HEK293 (cell line): Measurements from ENCODE around the gene ST6GALNAC1.
A peak's percentile ranks its signal among the peaks of the same experiment; 100 is the strongest.

Experiments used
- CTCF ChIA-PET: fragments of 350-600 bp; formaldehyde crosslinking; extraction: SDS; loops from one replicate; lab custom pipeline; 2021; ENCODE audit warnings: antibody characterized with exemption; lab: Yijun Ruan, JAX
- POLR2A ChIA-PET: fragments of 300-600 bp; formaldehyde crosslinking; extraction: SDS; loops from one replicate; lab custom pipeline; 2020; ENCODE audit warnings: antibody characterized with exemption, inconsistent platforms; lab: Yijun Ruan, JAX
- H3K27ac ChIP-seq: fragments of 200-500 bp; sonication (Bioruptor generic); 2 replicates; pipeline ENCODE4 v1.5.1; 2014; ENCODE audit warnings: low read depth, low read length, control low read depth, inconsistent platforms; ENCODE audit errors: extremely low read depth
- H3K36me3 ChIP-seq, 2 experiments: fragments of 200-500 bp in 1 of 2; sonication (Bioruptor generic) in 1 of 2; 1 replicate in 1 of 2; 2 replicates in 1 of 2; pipeline ENCODE4 v1.5.1; 2014 to 2017; ENCODE audit warnings: inconsistent platforms in 2 of 2, low read length in 2 of 2; ENCODE audit not compliant: control insufficient read depth in 2 of 2, insufficient read depth in 1 of 2
- H3K4me1 ChIP-seq: fragments of 200-500 bp; sonication (Bioruptor generic); 2 replicates; pipeline ENCODE4 v1.5.1; 2014; ENCODE audit warnings: mild to moderate bottlenecking, low read length, inconsistent platforms; ENCODE audit not compliant: control insufficient read depth, insufficient read depth
- H3K4me3 ChIP-seq: 2 replicates; pipeline ENCODE4 v1.5.1; 2011; ENCODE audit warnings: low read depth, mild to moderate bottlenecking, control low read depth, low read length, moderate library complexity
- H3K9me3 ChIP-seq: fragments of 200-500 bp; sonication (Bioruptor generic); 2 replicates; pipeline ENCODE4 v1.5.1; 2014; ENCODE audit warnings: low read depth, low read length, inconsistent platforms; ENCODE audit not compliant: control insufficient read depth, insufficient read depth
- ATF2 ChIP-seq: fragments of 450-650 bp; formaldehyde crosslinking; IDR thresholded peaks from 2 replicates; pipeline ENCODE4 v1.5.1; 2016; ENCODE audit warnings: missing biosample characterization, missing genetic modification characterization, low read depth
- HOXA7 ChIP-seq: sonication (generic); formaldehyde crosslinking; IDR thresholded peaks from 2 replicates; pipeline ENCODE4 v1.8.1; 2022; ENCODE audit warnings: missing genetic modification reagents, borderline replicate concordance
- INSM2 ChIP-seq: fragments of 450-650 bp; formaldehyde crosslinking; IDR thresholded peaks from 2 replicates; pipeline ENCODE4 v1.5.1; 2016; ENCODE audit warnings: missing biosample characterization, missing genetic modification characterization
- PRDM2 ChIP-seq: fragments of 450-650 bp; formaldehyde crosslinking; IDR thresholded peaks from 2 replicates; pipeline ENCODE4 v1.5.1; 2016; ENCODE audit warnings: missing biosample characterization, missing genetic modification characterization, borderline replicate concordance
- TCF7L2 ChIP-seq: IDR thresholded peaks from 2 replicates; pipeline ENCODE4 v1.6.1; 2011; ENCODE audit warnings: low read depth, mild to moderate bottlenecking, inconsistent platforms, low read length, moderate library complexity, borderline replicate concordance
- WT1 ChIP-seq: fragments of 450-650 bp; formaldehyde crosslinking; IDR thresholded peaks from 2 replicates; pipeline ENCODE4 v1.5.1; 2016; ENCODE audit warnings: missing biosample characterization, missing genetic modification characterization
- ZBTB17 ChIP-seq: fragments of 450-650 bp; formaldehyde crosslinking; IDR thresholded peaks from 2 replicates; pipeline ENCODE4 v1.5.1; 2016; ENCODE audit warnings: missing biosample characterization, missing genetic modification characterization
- ZBTB21 ChIP-seq: fragments of 450-650 bp; formaldehyde crosslinking; IDR thresholded peaks from 2 replicates; pipeline ENCODE4 v1.5.1; 2017; ENCODE audit warnings: missing biosample characterization, missing genetic modification characterization
- ZFHX2 ChIP-seq: fragments of 450-650 bp; formaldehyde crosslinking; conservative IDR thresholded peaks from 2 replicates; pipeline ENCODE4 v1.5.1; 2016; ENCODE audit warnings: missing biosample characterization, missing genetic modification characterization
- ZFP3 ChIP-seq: fragments of 450-650 bp; formaldehyde crosslinking; IDR thresholded peaks from 2 replicates; pipeline ENCODE4 v1.5.1; 2016; ENCODE audit warnings: low read depth, missing biosample characterization, missing genetic modification characterization
- ZNF121 ChIP-seq: fragments of 450-650 bp; formaldehyde crosslinking; IDR thresholded peaks from 2 replicates; pipeline ENCODE4 v1.5.1; 2016; ENCODE audit warnings: missing biosample characterization, missing genetic modification characterization
- ZNF350 ChIP-seq: fragments of 450-650 bp; formaldehyde crosslinking; IDR thresholded peaks from 2 replicates; pipeline ENCODE4 v1.5.0; 2017; ENCODE audit warnings: missing biosample characterization, mild to moderate bottlenecking, missing genetic modification characterization
- ZNF394 ChIP-seq: fragments of 450-650 bp; formaldehyde crosslinking; IDR thresholded peaks from 2 replicates; pipeline ENCODE4 v1.5.1; 2016; ENCODE audit warnings: missing biosample characterization, missing genetic modification characterization, mild to moderate bottlenecking, moderate library complexity, borderline replicate concordance
- ZNF416 ChIP-seq: fragments of 450-650 bp; formaldehyde crosslinking; IDR thresholded peaks from 2 replicates; pipeline ENCODE4 v1.5.1; 2016; ENCODE audit warnings: missing biosample characterization, missing genetic modification characterization
- ZNF433 ChIP-seq: fragments of 450-650 bp; formaldehyde crosslinking; IDR thresholded peaks from 2 replicates; pipeline ENCODE4 v1.5.1; 2016; ENCODE audit warnings: missing biosample characterization, missing genetic modification characterization, low read depth
- ZNF561 ChIP-seq: fragments of 450-650 bp; IDR thresholded peaks from 2 replicates; pipeline ENCODE4 v1.5.1; 2018; ENCODE audit warnings: missing biosample characterization, missing genetic modification characterization, borderline replicate concordance
- ZNF654 ChIP-seq: fragments of 450-650 bp; formaldehyde crosslinking; IDR thresholded peaks from 2 replicates; pipeline ENCODE4 v1.5.1; 2016; ENCODE audit warnings: low read depth, missing biosample characterization, missing genetic modification characterization
- ZSCAN16 ChIP-seq: fragments of 450-650 bp; formaldehyde crosslinking; IDR thresholded peaks from 2 replicates; pipeline ENCODE4 v1.5.1; 2016; ENCODE audit warnings: missing biosample characterization, missing genetic modification characterization
- ZSCAN23 ChIP-seq: fragments of 450-650 bp; formaldehyde crosslinking; IDR thresholded peaks from 2 replicates; pipeline ENCODE4 v1.5.1; 2016; ENCODE audit warnings: missing biosample characterization, missing genetic modification characterization
- TF ChIP-seq, protein P1 (sequence below): fragments of 450-650 bp; formaldehyde crosslinking; IDR thresholded peaks from 2 replicates; pipeline ENCODE4 v1.5.1; 2016; ENCODE audit warnings: missing biosample characterization, missing genetic modification characterization

ST6GALNAC1 gene

DNA sequence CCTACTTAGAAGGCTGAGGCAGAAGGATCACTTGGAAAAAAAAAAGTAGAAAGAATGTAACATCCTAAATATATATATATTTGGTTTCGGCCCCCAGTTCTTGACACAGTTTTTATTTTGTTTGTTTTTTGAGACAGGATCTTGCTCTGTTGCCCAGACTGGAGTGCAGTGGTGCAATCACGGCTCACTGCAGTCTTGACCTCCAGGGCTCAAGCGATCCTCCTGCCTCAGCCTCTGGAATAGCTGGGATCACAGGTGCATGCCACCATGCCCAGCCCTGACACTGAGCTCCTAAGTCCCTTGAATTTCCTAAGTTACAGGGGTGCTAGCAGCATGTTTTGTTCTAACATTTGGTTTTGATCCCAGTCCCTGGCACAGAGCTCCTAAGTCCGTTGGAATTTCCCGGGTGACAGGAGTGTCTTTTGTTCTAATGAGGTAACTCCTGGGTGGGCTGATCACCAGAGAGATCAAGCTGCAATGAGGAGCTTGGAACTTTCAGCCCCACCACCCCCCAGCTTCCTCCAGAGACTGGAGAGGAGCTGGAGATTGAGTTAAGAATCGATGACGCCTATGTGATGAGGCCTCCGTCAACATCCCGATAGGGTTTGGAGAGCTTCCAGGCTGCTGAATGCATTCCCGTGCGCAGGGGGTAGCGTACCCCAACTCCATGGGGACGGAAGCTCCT is 47.2 kb upstream of the ST6GALNAC1 start:
- H3K4me3 ChIP-seq: no peak overlapping the region
- H3K36me3 ChIP-seq: peaks cover 0 to 22% of the 10 kb centered on the region in 2 experiments; a peak in 2 of 3 replicates
- ChIA-PET CTCF (interaction anchor here (0.6 to 14.2 kb wide), 9 partner anchors 9 to 365 kb away, joined by 3 to 175 read pairs (median 4); partner anchors contain the start of gene MXRA7), POLR2A (interaction anchor here (0.9 to 2.1 kb wide), 2 partner anchors 9 to 28 kb away, joined by 3 to 6 read pairs; no protein-coding TSS in a partner anchor)
- H3K27ac ChIP-seq: no peak overlapping the region
- H3K9me3 ChIP-seq: no peaks in the 10 kb centered on the region
- H3K4me1 ChIP-seq: peaks cover 11% of the 10 kb centered on the region
- peak; percentile 76 for TF ChIP-seq ZNF121 (tag by site-specific recombination)
- TF ChIP-seq ZNF654 (tag by site-specific recombination): no peak
- TF ChIP-seq PRDM2 (tag by site-specific recombination): no peak
- TF ChIP-seq, protein P1, sequence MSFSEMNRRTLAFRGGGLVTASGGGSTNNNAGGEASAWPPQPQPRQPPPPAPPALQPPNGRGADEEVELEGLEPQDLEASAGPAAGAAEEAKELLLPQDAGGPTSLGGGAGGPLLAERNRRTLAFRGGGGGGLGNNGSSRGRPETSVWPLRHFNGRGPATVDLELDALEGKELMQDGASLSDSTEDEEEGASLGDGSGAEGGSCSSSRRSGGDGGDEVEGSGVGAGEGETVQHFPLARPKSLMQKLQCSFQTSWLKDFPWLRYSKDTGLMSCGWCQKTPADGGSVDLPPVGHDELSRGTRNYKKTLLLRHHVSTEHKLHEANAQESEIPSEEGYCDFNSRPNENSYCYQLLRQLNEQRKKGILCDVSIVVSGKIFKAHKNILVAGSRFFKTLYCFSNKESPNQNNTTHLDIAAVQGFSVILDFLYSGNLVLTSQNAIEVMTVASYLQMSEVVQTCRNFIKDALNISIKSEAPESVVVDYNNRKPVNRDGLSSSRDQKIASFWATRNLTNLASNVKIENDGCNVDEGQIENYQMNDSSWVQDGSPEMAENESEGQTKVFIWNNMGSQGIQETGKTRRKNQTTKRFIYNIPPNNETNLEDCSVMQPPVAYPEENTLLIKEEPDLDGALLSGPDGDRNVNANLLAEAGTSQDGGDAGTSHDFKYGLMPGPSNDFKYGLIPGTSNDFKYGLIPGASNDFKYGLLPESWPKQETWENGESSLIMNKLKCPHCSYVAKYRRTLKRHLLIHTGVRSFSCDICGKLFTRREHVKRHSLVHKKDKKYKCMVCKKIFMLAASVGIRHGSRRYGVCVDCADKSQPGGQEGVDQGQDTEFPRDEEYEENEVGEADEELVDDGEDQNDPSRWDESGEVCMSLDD (tag by site-specific recombination): no peak
- TF ChIP-seq WT1 (tag by site-specific recombination): no peak
- TF ChIP-seq ZNF433 (tag by site-specific recombination): no peak

DNA sequence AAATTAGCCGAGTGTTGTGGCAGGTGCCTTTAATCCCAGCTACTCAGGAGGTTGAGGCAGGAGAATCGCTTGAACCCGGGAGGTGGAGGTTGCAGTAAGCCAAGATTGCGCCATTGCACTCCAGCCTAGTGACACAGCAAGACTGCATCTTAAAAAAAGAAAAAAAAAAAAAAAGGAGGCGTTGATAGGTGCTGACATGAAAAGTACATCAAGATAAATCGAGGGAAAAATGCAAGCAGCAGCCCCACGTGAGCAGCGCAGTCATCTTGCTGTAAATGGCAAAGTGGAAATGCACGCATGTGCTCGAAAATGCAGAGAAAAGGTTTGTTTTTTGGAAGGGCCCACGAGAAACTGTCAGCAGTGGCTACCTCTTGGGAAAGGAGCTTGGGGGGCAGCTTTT is 46.3 kb upstream of the ST6GALNAC1 start:
- TF ChIP-seq ZBTB17 (tag by site-specific recombination) (no peak), ZSCAN23 (tag by site-specific recombination) (no peak), ZNF561 (tag by site-specific recombination) (no peak), ZBTB21 (tag by site-specific recombination) (no peak), ZFHX2 (no peak), TCF7L2 (no peak), ZNF654 (tag by site-specific recombination) (no peak), ZSCAN16 (tag by site-specific recombination) (no peak), ZFP3 (tag by site-specific recombination) (no peak), HOXA7 (no peak), ZNF350 (tag by site-specific recombination) (no peak), ZNF416 (tag by site-specific recombination) (no peak), ATF2 (tag by site-specific recombination) (no peak), ZNF433 (tag by site-specific recombination) (no peak), ZNF394 (tag by site-specific recombination) (no peak), INSM2 (no peak)
- TF ChIP-seq, all 188 proteins: peak for 0
- Histone ChIP-seq H3K27ac (no peak overlapping the region), H3K36me3 (peaks cover 0 to 23% of the 10 kb centered on the region in 2 experiments; a peak in 2 of 3 replicates), H3K4me1 (peaks cover 11% of the 10 kb centered on the region), H3K4me3 (no peak overlapping the region), H3K9me3 (no peaks in the 10 kb centered on the region)
- ChIA-PET CTCF (interaction anchor here (0.6 to 14.2 kb wide), 11 partner anchors 8 to 169 kb away, joined by 3 to 175 read pairs (median 6); partner anchors contain the start of gene MXRA7), POLR2A (interaction anchor here (1.2 to 2.2 kb wide), 6 partner anchors 8 to 21 kb away, joined by 3 to 22 read pairs (median 10); partner anchors contain the start of gene MXRA7)
